A549 (cell line): ENCODE data around the gene CCL2. TPM values are rescaled to one million over a fixed set of nuclear protein-coding genes. Genes with fewer than 3 reads are reported as not detected.

ENCODE experiments used
- ATAC-seq, 2 experiments: fragments of 200-7000 bp in 1 of 2; fragments of >200 bp in 1 of 2; cut with Nextera tagmentation in 1 of 2; cut with Tn5 transposase in 1 of 2; 3 replicates each; pipeline versions ENCODE4 v1.8.0 to v1.9.1; 2018 to 2020; ENCODE audit warnings: mild to moderate bottlenecking in 1 of 2, moderate library complexity in 1 of 2
- CTCF ChIA-PET: fragments of 300-600 bp; sonication (Branson Sonifier 250); formaldehyde crosslinking; extraction: SDS; loops from one replicate; lab custom pipeline; 2021; ENCODE audit warnings: antibody characterized with exemption, inconsistent platforms; lab: Yijun Ruan, JAX
- POLR2A ChIA-PET: fragments of 350-600 bp; formaldehyde crosslinking; extraction: SDS; loops from one replicate; lab custom pipeline; 2021; ENCODE audit warnings: antibody characterized with exemption, inconsistent platforms; lab: Yijun Ruan, JAX
- DNase-seq, 2 experiments: peaks; one replicate each; pipeline versions ENCODE4 v3.0.0 to v3.0.0-alpha.2; 2011 to 2016; ENCODE audit warnings: low read depth in 1 of 2, low spot score in 1 of 2
- FAIRE-seq: peaks from 2 replicates; lab custom pipeline; 2011; peaks lifted over from hg19 to GRCh38; lab: Jason Lieb, UNC
- H3K27ac ChIP-seq, 2 experiments: fragments of >200 bp; sonication (Bioruptor Twin); formaldehyde crosslinking; 3 replicates each; pipeline ENCODE4 v1.5.1; 2016 to 2017
- H3K4me1 ChIP-seq: fragments of >200 bp; sonication (Bioruptor Twin); formaldehyde crosslinking; 3 replicates; pipeline ENCODE4 v1.6.1; 2016
- H3K4me2 ChIP-seq: fragments of >200 bp; sonication (Bioruptor Twin); formaldehyde crosslinking; 3 replicates; pipeline ENCODE4 v1.6.1; 2016
- H3K4me3 ChIP-seq: fragments of >200 bp; sonication (Bioruptor Twin); formaldehyde crosslinking; 3 replicates; pipeline ENCODE4 v1.5.1; 2016
- H3K9me3 ChIP-seq: fragments of >200 bp; sonication (Bioruptor Twin); formaldehyde crosslinking; 3 replicates; pipeline ENCODE4 v1.6.1; 2016
- BHLHE40 ChIP-seq: IDR thresholded peaks from 2 replicates; pipeline ENCODE4 v1.6.1; 2012; ENCODE audit warnings: low read depth, low read length, inconsistent platforms
- CEBPB ChIP-seq, 2 experiments: fragments of >200 bp in 1 of 2; sonication (Bioruptor Twin) in 1 of 2; formaldehyde crosslinking in 1 of 2; IDR thresholded peaks; 2 replicates each; pipeline ENCODE4 v1.6.1; 2012 to 2016
- ESRRA ChIP-seq: fragments of 150-350 bp; IDR thresholded peaks from 2 replicates; pipeline ENCODE4 v1.6.1; 2014; ENCODE audit warnings: mild to moderate bottlenecking, low read length, borderline replicate concordance
- FOSB ChIP-seq: fragments of 250-450 bp; sonication (Bioruptor Pico); IDR thresholded peaks from 2 replicates; pipeline ENCODE4 v1.5.0; 2020; ENCODE audit warnings: mild to moderate bottlenecking, moderate library complexity
- HDAC2 ChIP-seq: fragments of 200-600 bp; sonication (generic); IDR thresholded peaks from 2 replicates; pipeline ENCODE4 v1.6.1; 2016
- HOXB13 ChIP-seq: fragments of 250-450 bp; sonication (Bioruptor Pico); IDR thresholded peaks from 2 replicates; pipeline ENCODE4 v1.5.0; 2020; ENCODE audit warnings: low read depth, mild to moderate bottlenecking, moderate library complexity
- HOXB5 ChIP-seq: fragments of 250-450 bp; sonication (Bioruptor Pico); IDR thresholded peaks from 2 replicates; pipeline ENCODE4 v1.5.0; 2020; ENCODE audit warnings: mild to moderate bottlenecking, moderate library complexity
- MAFK ChIP-seq: fragments of 450-650 bp; IDR thresholded peaks from 2 replicates; pipeline ENCODE4 v1.6.1; 2014; ENCODE audit not compliant: partially characterized antibody
- MAZ ChIP-seq: fragments of 150-350 bp; IDR thresholded peaks from 2 replicates; pipeline ENCODE4 v1.6.1; 2014; ENCODE audit warnings: antibody characterized with exemption, low read depth, low read length, borderline replicate concordance
- NFE2L2 ChIP-seq: fragments of 150-350 bp; conservative IDR thresholded peaks from 2 replicates; pipeline ENCODE4 v1.6.1; 2014; ENCODE audit warnings: low read length
- NPAS2 ChIP-seq: fragments of 250-450 bp; sonication (Bioruptor Pico); IDR thresholded peaks from 2 replicates; pipeline ENCODE4 v1.8.0; 2022; ENCODE audit warnings: mild to moderate bottlenecking, moderate library complexity, borderline replicate concordance
- POLR2A ChIP-seq: IDR thresholded peaks from 2 replicates; pipeline ENCODE4 v1.6.1; 2012; ENCODE audit warnings: mild to moderate bottlenecking, low read length
- ZFP36 ChIP-seq: fragments of 450-650 bp; IDR thresholded peaks from 2 replicates; pipeline ENCODE4 v1.6.1; 2014; ENCODE audit warnings: borderline replicate concordance; ENCODE audit not compliant: partially characterized antibody
- ZSCAN20 ChIP-seq: fragments of 250-450 bp; sonication (Bioruptor Pico); IDR thresholded peaks from 2 replicates; pipeline ENCODE4 v1.8.0; 2022; ENCODE audit warnings: mild to moderate bottlenecking, moderate library complexity
- WGBS: methylation state at CpG from one replicate; pipeline ENCODE4 v1.1.6; 2017; ENCODE audit errors: missing lambda C conversion rate; 5-methylcytosine and 5-hydroxymethylcytosine counted together
- polyA minus RNA-seq: library from RNA; depleted of rRNA, polyadenylated mRNA; stranded (reverse); fragments of >200 nt; gene quantifications from 2 replicates; pipeline ENCODE4 v1.2.3, GENCODE V29; 2011; rRNA and poly(A)+ RNA removed
- polyA plus RNA-seq, 4 experiments: library from polyadenylated mRNA; depleted of rRNA in 3 of 4; stranded (reverse); fragments of >200 nt; fragmentation: RNase III in 1 of 4; extraction: RNeasy Plus Mini Kit Qiagen cat#74134 plus additional on column Dnase treatment in 1 of 4; gene quantifications; 2 replicates in 3 of 4; 3 replicates in 1 of 4; pipeline ENCODE4 v1.2.3, GENCODE V29; 2011 to 2017
- TF ChIP-seq, protein P1 (sequence below): fragments of 200-600 bp; sonication (generic); IDR thresholded peaks from 2 replicates; pipeline ENCODE4 v1.6.1; 2016; ENCODE audit warnings: antibody characterized with exemption, mild to moderate bottlenecking, moderate library complexity
- TF ChIP-seq, protein P2 (sequence below): IDR thresholded peaks from 2 replicates; pipeline ENCODE4 v1.6.1; 2012
- TF ChIP-seq, protein P3 (sequence below): fragments of >200 bp; sonication (Bioruptor Twin); formaldehyde crosslinking; IDR thresholded peaks from 3 replicates; pipeline ENCODE4 v1.5.1; 2016
- TF ChIP-seq, protein P4 (sequence below): fragments of >200 bp; sonication (Bioruptor Twin); formaldehyde crosslinking; IDR thresholded peaks from 3 replicates; pipeline ENCODE4 v1.6.1; 2016

CCL2 gene
- polyA plus RNA-seq (2011; rRNA removed) = 17.6 and 25.9 TPM in 2 replicates
- 29.1 and 32.6 TPM in 2 replicates for polyA plus RNA-seq (2012; cell fraction: cytosol; rRNA removed)
- polyA plus RNA-seq (2012; cell fraction: nucleus; rRNA removed) = 21.7 and 38.3 TPM in 2 replicates
- polyA plus RNA-seq (2017; fragmentation: RNase III; extraction: RNeasy Plus Mini Kit Qiagen cat#74134 plus additional on column Dnase treatment) = 130 to 161 TPM (median 144 TPM) in 3 replicates
- polyA minus RNA-seq = 19.4 and 32.2 TPM in 2 replicates

DNA sequence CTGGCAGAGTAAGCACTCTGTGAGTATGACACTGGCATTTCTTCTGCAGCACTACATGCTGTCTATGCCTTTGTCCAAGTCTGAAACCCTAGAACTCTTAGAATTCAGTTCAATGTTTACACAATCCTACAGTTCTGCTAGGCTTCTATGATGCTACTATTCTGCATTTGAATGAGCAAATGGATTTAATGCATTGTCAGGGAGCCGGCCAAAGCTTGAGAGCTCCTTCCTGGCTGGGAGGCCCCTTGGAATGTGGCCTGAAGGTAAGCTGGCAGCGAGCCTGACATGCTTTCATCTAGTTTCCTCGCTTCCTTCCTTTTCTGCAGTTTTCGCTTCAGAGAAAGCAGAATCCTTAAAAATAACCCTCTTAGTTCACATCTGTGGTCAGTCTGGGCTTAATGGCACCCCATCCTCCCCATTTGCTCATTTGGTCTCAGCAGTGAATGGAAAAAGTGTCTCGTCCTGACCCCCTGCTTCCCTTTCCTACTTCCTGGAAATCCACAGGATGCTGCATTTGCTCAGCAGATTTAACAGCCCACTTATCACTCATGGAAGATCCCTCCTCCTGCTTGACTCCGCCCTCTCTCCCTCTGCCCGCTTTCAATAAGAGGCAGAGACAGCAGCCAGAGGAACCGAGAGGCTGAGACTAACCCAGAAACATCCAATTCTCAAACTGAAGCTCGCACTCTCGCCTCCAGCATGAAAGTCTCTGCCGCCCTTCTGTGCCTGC lies at the start of gene CCL2:
CCL2 (plus strand) TSS at position 635 of the 730 bp plus-strand sequence; CDS start at position 700, 65 bp downstream.
- Histone ChIP-seq H3K4me1 (peaks cover 59% of the 10 kb centered on the region), H3K27ac (peak within 1 kb of the TSS; percentile 73 to 87), H3K4me2 (peak within 1 kb of the TSS; percentile 84), H3K4me3 (peak within 1 kb of the TSS; percentile 40), H3K9me3 (no peaks in the 10 kb centered on the region)
- FAIRE-seq (peak; percentile 32), ATAC-seq (peak; percentile 72 to 80), DNase-seq (peak; percentile 75 to 76)
- POLR2A ChIA-PET = no interaction called here
- TF ChIP-seq BHLHE40 (no peak), CEBPB (IDR thresholded peaks at IDR 0.05) (no peak), MAZ (no peak), MAFK (peak; percentile 15), FOSB (CRISPR knock-in tag) (no peak), NFE2L2 (no peak), POLR2A (peak; percentile 30; the same call in 1 of the 2 replicates), ZFP36 (no peak), ZSCAN20 (CRISPR knock-in tag) (no peak)
- TF ChIP-seq, protein P1, sequence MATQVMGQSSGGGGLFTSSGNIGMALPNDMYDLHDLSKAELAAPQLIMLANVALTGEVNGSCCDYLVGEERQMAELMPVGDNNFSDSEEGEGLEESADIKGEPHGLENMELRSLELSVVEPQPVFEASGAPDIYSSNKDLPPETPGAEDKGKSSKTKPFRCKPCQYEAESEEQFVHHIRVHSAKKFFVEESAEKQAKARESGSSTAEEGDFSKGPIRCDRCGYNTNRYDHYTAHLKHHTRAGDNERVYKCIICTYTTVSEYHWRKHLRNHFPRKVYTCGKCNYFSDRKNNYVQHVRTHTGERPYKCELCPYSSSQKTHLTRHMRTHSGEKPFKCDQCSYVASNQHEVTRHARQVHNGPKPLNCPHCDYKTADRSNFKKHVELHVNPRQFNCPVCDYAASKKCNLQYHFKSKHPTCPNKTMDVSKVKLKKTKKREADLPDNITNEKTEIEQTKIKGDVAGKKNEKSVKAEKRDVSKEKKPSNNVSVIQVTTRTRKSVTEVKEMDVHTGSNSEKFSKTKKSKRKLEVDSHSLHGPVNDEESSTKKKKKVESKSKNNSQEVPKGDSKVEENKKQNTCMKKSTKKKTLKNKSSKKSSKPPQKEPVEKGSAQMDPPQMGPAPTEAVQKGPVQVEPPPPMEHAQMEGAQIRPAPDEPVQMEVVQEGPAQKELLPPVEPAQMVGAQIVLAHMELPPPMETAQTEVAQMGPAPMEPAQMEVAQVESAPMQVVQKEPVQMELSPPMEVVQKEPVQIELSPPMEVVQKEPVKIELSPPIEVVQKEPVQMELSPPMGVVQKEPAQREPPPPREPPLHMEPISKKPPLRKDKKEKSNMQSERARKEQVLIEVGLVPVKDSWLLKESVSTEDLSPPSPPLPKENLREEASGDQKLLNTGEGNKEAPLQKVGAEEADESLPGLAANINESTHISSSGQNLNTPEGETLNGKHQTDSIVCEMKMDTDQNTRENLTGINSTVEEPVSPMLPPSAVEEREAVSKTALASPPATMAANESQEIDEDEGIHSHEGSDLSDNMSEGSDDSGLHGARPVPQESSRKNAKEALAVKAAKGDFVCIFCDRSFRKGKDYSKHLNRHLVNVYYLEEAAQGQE = no peak
- CTCF ChIA-PET = interaction anchor here (1.4 to 9.4 kb wide), 6 partner anchors 15 to 106 kb away, joined by 3 to 57 read pairs (median 4); partner anchors contain the start of genes CCL1 and CCL7
- 4% methylated on average over 11 of the region's 11 CpGs for WGBS

DNA sequence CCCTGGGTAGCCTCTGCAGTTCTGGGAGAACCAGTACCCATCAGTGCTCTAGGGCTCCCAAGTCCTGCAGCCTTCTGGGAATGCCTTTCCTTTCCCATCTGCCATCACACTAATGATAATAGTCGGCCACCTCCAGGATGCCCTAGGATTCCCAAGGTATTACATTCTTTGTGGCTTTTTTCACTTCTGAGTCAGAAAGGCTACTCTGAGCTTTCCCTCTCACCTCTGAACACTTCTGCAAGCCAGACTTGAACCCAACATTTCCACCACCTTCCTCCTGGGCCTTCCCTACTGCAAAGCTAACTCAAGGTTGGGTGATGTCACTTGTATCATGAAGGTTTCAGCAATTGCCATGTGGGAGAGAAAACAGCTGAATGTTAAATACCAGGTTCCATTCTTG lies 49.7 kb upstream of the CCL2 start:
- ChIA-PET POLR2A (no interaction called here), CTCF (interaction anchor here (0.6 to 8.8 kb wide), 3 partner anchors 102 to 893 kb away, joined by 3 to 571 read pairs (median 47); partner anchors contain the start of genes CCL1 and CCL13)
- Histone ChIP-seq H3K4me1 (peaks cover under 1% of the 10 kb centered on the region; the same call in 1 of the 3 replicates), H3K4me3 (no peak overlapping the region), H3K4me2 (no peak overlapping the region), H3K9me3 (peaks cover 4% of the 10 kb centered on the region; the same call in 1 of the 3 replicates)
- FAIRE-seq (no peak), DNase-seq (no peak), ATAC-seq (no peak)
- TF ChIP-seq ESRRA (no peak), FOSB (CRISPR knock-in tag) (no peak), MAFK (no peak), HOXB5 (CRISPR knock-in tag) (no peak), NPAS2 (CRISPR knock-in tag) (no peak), HDAC2 (no peak), HOXB13 (CRISPR knock-in tag) (no peak)
- TF ChIP-seq, protein P2, sequence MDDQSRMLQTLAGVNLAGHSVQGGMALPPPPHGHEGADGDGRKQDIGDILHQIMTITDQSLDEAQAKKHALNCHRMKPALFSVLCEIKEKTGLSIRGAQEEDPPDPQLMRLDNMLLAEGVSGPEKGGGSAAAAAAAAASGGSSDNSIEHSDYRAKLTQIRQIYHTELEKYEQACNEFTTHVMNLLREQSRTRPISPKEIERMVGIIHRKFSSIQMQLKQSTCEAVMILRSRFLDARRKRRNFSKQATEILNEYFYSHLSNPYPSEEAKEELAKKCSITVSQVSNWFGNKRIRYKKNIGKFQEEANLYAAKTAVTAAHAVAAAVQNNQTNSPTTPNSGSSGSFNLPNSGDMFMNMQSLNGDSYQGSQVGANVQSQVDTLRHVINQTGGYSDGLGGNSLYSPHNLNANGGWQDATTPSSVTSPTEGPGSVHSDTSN = no peak
- TF ChIP-seq, protein P3, sequence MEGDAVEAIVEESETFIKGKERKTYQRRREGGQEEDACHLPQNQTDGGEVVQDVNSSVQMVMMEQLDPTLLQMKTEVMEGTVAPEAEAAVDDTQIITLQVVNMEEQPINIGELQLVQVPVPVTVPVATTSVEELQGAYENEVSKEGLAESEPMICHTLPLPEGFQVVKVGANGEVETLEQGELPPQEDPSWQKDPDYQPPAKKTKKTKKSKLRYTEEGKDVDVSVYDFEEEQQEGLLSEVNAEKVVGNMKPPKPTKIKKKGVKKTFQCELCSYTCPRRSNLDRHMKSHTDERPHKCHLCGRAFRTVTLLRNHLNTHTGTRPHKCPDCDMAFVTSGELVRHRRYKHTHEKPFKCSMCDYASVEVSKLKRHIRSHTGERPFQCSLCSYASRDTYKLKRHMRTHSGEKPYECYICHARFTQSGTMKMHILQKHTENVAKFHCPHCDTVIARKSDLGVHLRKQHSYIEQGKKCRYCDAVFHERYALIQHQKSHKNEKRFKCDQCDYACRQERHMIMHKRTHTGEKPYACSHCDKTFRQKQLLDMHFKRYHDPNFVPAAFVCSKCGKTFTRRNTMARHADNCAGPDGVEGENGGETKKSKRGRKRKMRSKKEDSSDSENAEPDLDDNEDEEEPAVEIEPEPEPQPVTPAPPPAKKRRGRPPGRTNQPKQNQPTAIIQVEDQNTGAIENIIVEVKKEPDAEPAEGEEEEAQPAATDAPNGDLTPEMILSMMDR = no peak
- TF ChIP-seq, protein P4, sequence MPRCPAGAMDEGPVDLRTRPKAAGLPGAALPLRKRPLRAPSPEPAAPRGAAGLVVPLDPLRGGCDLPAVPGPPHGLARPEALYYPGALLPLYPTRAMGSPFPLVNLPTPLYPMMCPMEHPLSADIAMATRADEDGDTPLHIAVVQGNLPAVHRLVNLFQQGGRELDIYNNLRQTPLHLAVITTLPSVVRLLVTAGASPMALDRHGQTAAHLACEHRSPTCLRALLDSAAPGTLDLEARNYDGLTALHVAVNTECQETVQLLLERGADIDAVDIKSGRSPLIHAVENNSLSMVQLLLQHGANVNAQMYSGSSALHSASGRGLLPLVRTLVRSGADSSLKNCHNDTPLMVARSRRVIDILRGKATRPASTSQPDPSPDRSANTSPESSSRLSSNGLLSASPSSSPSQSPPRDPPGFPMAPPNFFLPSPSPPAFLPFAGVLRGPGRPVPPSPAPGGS = no peak
- TF ChIP-seq, all 56 proteins: peak for 0
- no peak overlapping the region for H3K27ac ChIP-seq
- 76% methylated on average over 1 of the region's 1 CpG for WGBS
